T-cell (primary cell): Measurements from ENCODE around the gene CCSER1. TPM values are rescaled to one million over a fixed set of nuclear protein-coding genes. Genes with fewer than 3 reads are reported as not detected.

Experiments used
- ATAC-seq, 4 experiments: fragments of 200-7000 bp in 3 of 4; fragments of 150-1000 bp in 1 of 4; cut with Tn5 transposase; replicated peaks in 1 of 4; 1 replicate in 3 of 4; 2 replicates in 1 of 4; pipeline ENCODE4 v1.10.0; 2021; ENCODE audit warnings: moderate library complexity in 3 of 4, mild to moderate bottlenecking in 2 of 4, moderate number of reproducible peaks in 1 of 4
- CTCF ChIA-PET, 2 donors: fragments of 300-600 bp; sonication (Branson Sonifier 250); formaldehyde crosslinking; loops; one replicate each; lab custom pipeline; 2022; ENCODE audit warnings: antibody characterized with exemption in 2 of 2; lab: Charles Lee
- POLR2A ChIA-PET, 2 donors: fragments of 300-600 bp; sonication (Branson Sonifier 250); formaldehyde crosslinking; loops; one replicate each; lab custom pipeline; 2022; ENCODE audit warnings: antibody characterized with exemption in 2 of 2; lab: Charles Lee
- DNase-seq, 35 experiments: peaks; one replicate each; pipeline versions ENCODE4 v3.0.0 to v3.0.0-alpha.2; 2013 to 2023
- H3K27ac ChIP-seq: one replicate; pipeline ENCODE4 v1.5.1; 2013; ENCODE audit warnings: low read length
- H3K27me3 ChIP-seq, 2 experiments: replicated peaks in 1 of 2; 1 replicate in 1 of 2; 2 replicates in 1 of 2; pipeline versions ENCODE4 v1.6.1 to v1.7.0; 2013; ENCODE audit warnings: low read length in 1 of 2, mixed read lengths in 1 of 2; ENCODE audit not compliant: control insufficient read depth in 2 of 2, insufficient read depth in 2 of 2; ENCODE audit errors: extremely low read depth in 1 of 2
- H3K36me3 ChIP-seq, 2 donors: 1 replicate in 1 of 2; 2 replicates in 1 of 2; pipeline versions ENCODE4 v1.6.1 to v1.7.0; 2013; ENCODE audit warnings: low read length in 1 of 2; ENCODE audit not compliant: control insufficient read depth in 2 of 2, insufficient read depth in 1 of 2; ENCODE audit errors: extremely low read depth in 1 of 2
- H3K4me1 ChIP-seq, 2 experiments: 1 replicate in 1 of 2; 2 replicates in 1 of 2; pipeline versions ENCODE4 v1.6.1 to v1.7.0; 2013; ENCODE audit warnings: low read length in 2 of 2, mixed read lengths in 1 of 2; ENCODE audit not compliant: insufficient read depth in 2 of 2, control insufficient read depth in 1 of 2; ENCODE audit errors: extremely low read depth in 1 of 2
- H3K4me3 ChIP-seq, 2 donors: 1 replicate in 1 of 2; 2 replicates in 1 of 2; pipeline versions ENCODE4 v1.5.1 to v1.7.0; 2013; ENCODE audit warnings: mild to moderate bottlenecking in 2 of 2, low read length in 1 of 2, moderate library complexity in 1 of 2; ENCODE audit not compliant: control insufficient read depth in 1 of 2; ENCODE audit errors: extremely low read depth in 1 of 2
- H3K9me3 ChIP-seq: 2 replicates; pipeline ENCODE4 v1.7.0; 2013
- H3K27ac Mint-ChIP-seq, 2 donors: one replicate each; pipeline ENCODE4 v1.8.0; 2020 to 2021; ENCODE audit warnings: mild to moderate bottlenecking in 2 of 2, mixed read lengths in 2 of 2
- H3K27me3 Mint-ChIP-seq, 2 donors: one replicate each; pipeline ENCODE4 v1.8.0; 2021 to 2022; ENCODE audit warnings: mixed read lengths in 2 of 2
- H3K36me3 Mint-ChIP-seq: one replicate; pipeline ENCODE4 v1.8.0; 2021; ENCODE audit warnings: mixed read lengths
- H3K4me1 Mint-ChIP-seq, 3 donors: one replicate each; pipeline ENCODE4 v1.8.0; 2020 to 2022; ENCODE audit warnings: mixed read lengths in 3 of 3, mild to moderate bottlenecking in 1 of 3
- H3K4me3 Mint-ChIP-seq, 3 donors: one replicate each; pipeline ENCODE4 v1.8.0; 2020 to 2022; ENCODE audit warnings: mild to moderate bottlenecking in 3 of 3, mixed read lengths in 3 of 3, moderate library complexity in 3 of 3
- H3K9me3 Mint-ChIP-seq, 3 donors: one replicate each; pipeline ENCODE4 v1.8.0; 2020 to 2022; ENCODE audit warnings: mixed read lengths in 3 of 3
- WGBS: methylation state at CpG from one replicate; pipeline ENCODE4 v1.1.5; 2013; ENCODE audit warnings: missing lambda C conversion rate; ENCODE audit not compliant: insufficient coverage; 5-methylcytosine and 5-hydroxymethylcytosine counted together
- total RNA-seq, 35 experiments: library from RNA in 6 of 35; stranded (reverse) in 6 of 35; fragments of 120-200 nt in 1 of 35; gene quantifications; one replicate each; pipeline versions ENCODE4 v1.2.1 to v1.2.4 and lab custom pipeline; 2013 to 2026

Gene CCSER1
- total RNA-seq, 5 donors from 2014 or later (not counting 1 experiment from before 2014, with no cell fraction given): 0.35 to 1.4 (median 0.98) TPM

DNA sequence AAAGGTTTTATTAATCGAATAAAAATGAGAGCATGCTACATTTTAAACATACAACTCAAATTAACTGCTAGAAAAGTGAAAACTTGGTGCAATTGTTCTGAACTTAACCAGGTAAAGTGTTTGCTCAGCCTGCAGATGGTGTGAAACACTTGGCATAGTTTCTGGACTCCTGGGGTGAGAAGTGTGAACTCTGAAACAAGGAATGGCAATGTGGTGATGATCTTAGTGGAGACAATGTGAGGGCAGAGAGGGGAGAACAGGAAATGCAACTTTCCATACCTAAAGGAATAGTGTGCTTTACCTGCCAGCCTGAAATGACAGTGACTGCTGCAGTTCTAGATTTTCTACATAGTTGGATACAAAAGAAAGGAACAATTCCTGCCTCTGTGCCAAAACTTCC is 57.4 kb downstream of the CCSER1 start:
- H3K27me3 Mint-ChIP-seq: peaks cover 0 to 6% of the 10 kb centered on the region in 2 donors
- ATAC-seq (no peak), DNase-seq (no peak)
- ChIA-PET POLR2A (no interaction called here), CTCF (no interaction called here)
- no peaks in the 10 kb centered on the region for H3K36me3 ChIP-seq
- H3K9me3 Mint-ChIP-seq: no peaks in the 10 kb centered on the region
- H3K4me3 ChIP-seq: no peak overlapping the region
- no peaks in the 10 kb centered on the region for H3K4me1 ChIP-seq
- H3K36me3 Mint-ChIP-seq: no peaks in the 10 kb centered on the region
- H3K4me3 Mint-ChIP-seq: no peak overlapping the region
- no CpG with 5 or more reads among the region's 1 CpG for WGBS
- no peaks in the 10 kb centered on the region for H3K9me3 ChIP-seq
- no peak overlapping the region for H3K27ac Mint-ChIP-seq
- no peaks in the 10 kb centered on the region for H3K27me3 ChIP-seq
- no peak overlapping the region for H3K27ac ChIP-seq
- H3K4me1 Mint-ChIP-seq: no peaks in the 10 kb centered on the region

DNA sequence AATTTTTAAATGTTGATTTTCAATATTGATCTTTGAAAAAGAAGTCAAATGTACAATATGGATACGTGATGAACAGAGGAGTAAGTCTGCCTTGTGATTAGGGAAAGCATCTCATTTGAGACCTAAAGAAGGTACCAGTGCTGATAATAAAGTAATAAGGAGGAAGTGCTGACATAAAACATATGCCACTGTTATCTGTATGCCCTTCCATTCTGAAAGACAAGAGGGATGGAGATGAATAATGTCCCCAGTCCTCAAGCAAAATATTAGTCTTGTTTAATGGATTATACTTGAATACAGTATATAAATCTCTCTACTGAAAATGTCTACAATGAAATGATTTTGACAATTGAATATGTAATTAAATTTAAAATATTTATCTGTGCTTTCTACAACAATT is 58.2 kb downstream of the CCSER1 start:
- ChIA-PET POLR2A (no interaction called here), CTCF (no interaction called here)
- no peaks in the 10 kb centered on the region for H3K36me3 Mint-ChIP-seq
- H3K27ac ChIP-seq: no peak overlapping the region
- no peaks in the 10 kb centered on the region for H3K4me1 Mint-ChIP-seq
- ATAC-seq (no peak), DNase-seq (no peak)
- H3K27me3 Mint-ChIP-seq: peaks cover 0 to 6% of the 10 kb centered on the region in 2 donors
- no peak overlapping the region for H3K4me3 Mint-ChIP-seq
- H3K4me1 ChIP-seq: no peaks in the 10 kb centered on the region
- no peak overlapping the region for H3K27ac Mint-ChIP-seq
- H3K4me3 ChIP-seq: no peak overlapping the region
- no peaks in the 10 kb centered on the region for H3K9me3 Mint-ChIP-seq
- WGBS: 78% methylated on average over 1 of the region's 1 CpG
- H3K9me3 ChIP-seq: no peaks in the 10 kb centered on the region
- H3K27me3 ChIP-seq: no peaks in the 10 kb centered on the region
- H3K36me3 ChIP-seq: no peaks in the 10 kb centered on the region

DNA sequence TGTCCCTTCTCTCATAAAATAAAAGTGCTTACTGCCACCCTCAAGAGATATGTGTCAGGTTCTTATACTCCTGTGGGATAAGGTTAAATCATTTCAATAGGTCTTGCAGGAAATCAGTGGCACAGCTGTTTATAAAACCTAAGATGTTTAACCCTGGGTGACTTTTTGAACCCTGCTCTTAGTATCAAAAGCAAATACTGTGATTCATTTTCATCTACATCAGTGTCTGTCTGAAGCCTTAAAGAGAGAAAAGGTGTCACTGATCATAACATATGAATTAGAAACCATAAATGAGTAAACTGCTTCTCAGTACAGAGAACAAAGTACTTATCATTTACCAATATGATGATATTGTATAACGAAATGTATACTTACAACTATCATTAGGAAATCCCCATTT is 59.0 kb downstream of the CCSER1 start:
- Histone ChIP-seq H3K4me1 (no peaks in the 10 kb centered on the region), H3K27me3 (no peaks in the 10 kb centered on the region), H3K36me3 (no peaks in the 10 kb centered on the region), H3K27ac (no peak overlapping the region), H3K4me3 (no peak overlapping the region), H3K9me3 (no peaks in the 10 kb centered on the region)
- Mint-ChIP-seq H3K27me3 (peaks cover 0 to 6% of the 10 kb centered on the region in 2 donors), H3K4me3 (no peak overlapping the region), H3K4me1 (no peaks in the 10 kb centered on the region), H3K36me3 (no peaks in the 10 kb centered on the region), H3K9me3 (no peaks in the 10 kb centered on the region), H3K27ac (no peak overlapping the region)
- ChIA-PET CTCF (no interaction called here), POLR2A (no interaction called here)
- no peak for ATAC-seq
- no CpG with 5 or more reads among the region's 1 CpG for WGBS
- no peak for DNase-seq

DNA sequence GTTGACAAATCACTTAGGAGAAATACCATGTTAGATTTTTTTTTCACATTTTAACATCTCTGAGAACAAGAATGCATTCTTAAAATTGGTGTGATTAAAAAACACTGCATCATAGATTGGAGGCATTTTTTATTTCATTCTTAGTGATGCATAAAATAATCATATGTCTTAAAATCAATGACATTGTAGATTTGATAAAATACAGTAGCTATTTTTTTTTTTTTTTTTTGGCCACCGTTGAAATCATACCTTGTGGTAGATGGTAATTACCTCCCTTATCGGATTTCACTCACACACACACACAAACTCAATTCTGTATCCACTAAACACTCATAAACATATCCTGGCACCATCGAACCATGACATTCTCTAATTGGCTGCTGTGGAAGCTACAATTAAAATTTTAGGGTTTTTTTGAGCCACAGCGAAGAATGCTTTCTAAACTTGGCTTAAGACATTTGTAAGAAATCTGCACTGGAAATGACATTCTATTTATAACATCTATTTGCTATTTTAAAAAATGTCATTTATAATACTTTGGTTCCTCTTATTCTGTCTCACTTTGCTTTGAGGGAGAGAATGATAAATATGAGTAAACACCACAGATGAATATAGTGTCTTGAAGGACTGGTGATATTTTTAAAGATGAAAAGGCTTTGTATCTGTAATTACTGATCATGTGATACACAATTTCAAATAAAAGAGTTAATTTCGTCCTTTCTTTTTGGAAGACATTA is 60.1 kb downstream of the CCSER1 start:
- no peaks in the 10 kb centered on the region for H3K27me3 ChIP-seq
- H3K4me1 Mint-ChIP-seq: no peaks in the 10 kb centered on the region
- H3K9me3 ChIP-seq: no peaks in the 10 kb centered on the region
- no peak overlapping the region for H3K4me3 Mint-ChIP-seq
- no peak overlapping the region for H3K27ac Mint-ChIP-seq
- no peaks in the 10 kb centered on the region for H3K4me1 ChIP-seq
- ChIA-PET CTCF (no interaction called here), POLR2A (interaction anchor here (0.6 kb wide), 2 partner anchors 37 to 464 kb away, joined by 3 to 6 read pairs; no protein-coding TSS in a partner anchor)
- no peaks in the 10 kb centered on the region for H3K36me3 ChIP-seq
- no peak for DNase-seq
- no peak for ATAC-seq
- WGBS: no CpG with 5 or more reads among the region's 5 CpGs
- no peaks in the 10 kb centered on the region for H3K9me3 Mint-ChIP-seq
- H3K27ac ChIP-seq: no peak overlapping the region
- H3K27me3 Mint-ChIP-seq: peaks cover 0 to 6% of the 10 kb centered on the region in 2 donors
- no peak overlapping the region for H3K4me3 ChIP-seq
- no peaks in the 10 kb centered on the region for H3K36me3 Mint-ChIP-seq

DNA sequence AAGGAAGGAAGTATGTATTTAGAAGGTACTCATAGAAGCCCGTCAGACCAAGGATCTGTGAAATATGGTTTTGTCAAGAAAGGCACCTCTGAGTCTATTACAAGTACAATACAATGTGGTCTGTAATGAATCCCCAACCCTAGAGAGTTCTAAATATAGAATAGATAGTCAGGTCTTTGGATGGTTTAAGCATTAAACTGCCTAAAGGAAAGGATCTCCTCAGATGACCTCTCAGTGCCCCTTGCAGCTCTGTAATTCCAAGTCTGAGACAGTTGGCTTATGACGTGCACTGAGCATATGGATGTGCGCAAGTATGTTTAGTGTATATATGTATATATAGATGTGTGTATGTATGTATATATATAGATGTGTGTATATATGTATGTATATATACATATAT is 62.0 kb downstream of the CCSER1 start:
- no peak for ATAC-seq
- H3K4me1 ChIP-seq: no peaks in the 10 kb centered on the region
- H3K27me3 ChIP-seq: no peaks in the 10 kb centered on the region
- H3K4me3 ChIP-seq: no peak overlapping the region
- Mint-ChIP-seq H3K27me3 (peaks cover 0 to 6% of the 10 kb centered on the region in 2 donors), H3K4me3 (no peak overlapping the region), H3K27ac (no peak overlapping the region), H3K9me3 (no peaks in the 10 kb centered on the region), H3K4me1 (no peaks in the 10 kb centered on the region), H3K36me3 (no peaks in the 10 kb centered on the region)
- no peaks in the 10 kb centered on the region for H3K9me3 ChIP-seq
- H3K36me3 ChIP-seq: no peaks in the 10 kb centered on the region
- no peak overlapping the region for H3K27ac ChIP-seq
- no CpG with 5 or more reads among the region's 3 CpGs for WGBS
- POLR2A ChIA-PET: no interaction called here
- CTCF ChIA-PET: no interaction called here
- no peak for DNase-seq

DNA sequence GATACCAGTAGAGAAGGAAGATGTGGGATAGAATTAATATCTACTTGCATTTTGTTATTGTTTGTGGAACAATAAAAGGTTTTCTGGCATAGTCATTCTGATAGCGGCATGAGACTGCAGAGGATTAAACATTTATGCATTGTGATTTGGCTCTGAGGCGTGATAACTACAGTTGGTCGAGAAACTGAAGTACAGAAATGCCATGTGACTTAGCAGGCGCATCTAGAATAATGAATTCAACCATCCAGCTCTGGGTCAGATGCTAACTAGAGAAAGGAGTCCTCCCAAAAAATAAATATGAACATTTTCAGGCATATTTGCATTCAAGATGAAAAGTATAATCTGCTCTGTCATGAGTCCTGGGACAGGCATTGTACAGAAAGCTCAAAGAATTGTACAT is 62.8 kb downstream of the CCSER1 start:
- Mint-ChIP-seq H3K4me3 (no peak overlapping the region), H3K27me3 (peaks cover 0 to under 1% of the 10 kb centered on the region in 2 donors), H3K27ac (no peak overlapping the region), H3K4me1 (no peaks in the 10 kb centered on the region), H3K36me3 (no peaks in the 10 kb centered on the region), H3K9me3 (no peaks in the 10 kb centered on the region)
- H3K27ac ChIP-seq: no peak overlapping the region
- H3K27me3 ChIP-seq: no peaks in the 10 kb centered on the region
- ATAC-seq (no peak), DNase-seq (no peak)
- ChIA-PET CTCF (no interaction called here), POLR2A (no interaction called here)
- H3K4me1 ChIP-seq: no peaks in the 10 kb centered on the region
- WGBS: no CpG with 5 or more reads among the region's 4 CpGs
- H3K9me3 ChIP-seq: no peaks in the 10 kb centered on the region
- no peak overlapping the region for H3K4me3 ChIP-seq
- H3K36me3 ChIP-seq: no peaks in the 10 kb centered on the region
